ENCODE data around the gene ACSS2. TPM values are rescaled to one million over a fixed set of nuclear protein-coding genes. Genes with fewer than 3 reads are reported as not detected.

The ACSS2 gene
- total RNA-seq, 1 experiment from 2014 or later: 25.4 TPM

DNA sequence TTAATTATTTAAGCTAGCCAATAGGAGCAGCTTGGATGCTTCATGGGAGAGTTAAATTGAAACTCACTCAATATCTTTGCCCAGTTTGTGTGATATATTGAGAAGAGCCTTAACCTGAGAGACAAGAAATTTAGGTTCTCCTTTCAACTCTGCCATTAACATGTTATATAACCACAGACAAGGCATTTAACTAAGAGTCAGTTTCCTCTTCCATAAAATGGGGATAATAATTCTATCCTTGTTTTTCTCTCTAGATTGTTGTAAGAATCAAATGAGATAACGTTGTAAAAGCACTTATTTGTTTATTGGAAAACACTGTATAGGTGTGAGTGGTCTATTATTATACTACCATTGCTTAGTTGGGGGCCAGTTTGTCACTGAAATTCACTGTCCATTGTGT lies 7.8 kb downstream of the ACSS2 start:
- Histone ChIP-seq H3K36me3 (ENCODE audit: control insufficient read depth, insufficient read depth, low read length) (no peaks in the 10 kb centered on the region), H3K4me1 (ENCODE audit: control insufficient read depth, insufficient read depth, low read length) (no peaks in the 10 kb centered on the region), H3K4me3 (ENCODE audit: low read depth in 2 of 2, low read length in 2 of 2) (no peak overlapping the region), H3K27me3 (ENCODE audit: control insufficient read depth, insufficient read depth, low read length) (no peaks in the 10 kb centered on the region), H3K9me3 (ENCODE audit: control insufficient read depth, insufficient read depth, low read depth, low read length) (no peaks in the 10 kb centered on the region), H3K27ac (ENCODE audit: low read length) (no peak overlapping the region)
- in situ Hi-C loops (cut with HindIII; ENCODE audit: low pct_unique_long_range_greater_than_20kb, low sequenced_read_pairs) (no loop called here), intact Hi-C loops (cut with micrococcal nuclease; ENCODE audit: unreplicated experiment) (no loop called here)
- ATAC-seq: no peak
- DNase-seq (ENCODE audit: low read depth, low spot score): no peak
- no TSS peak for BruUV-seq (replicated peaks)
- CTCF ChIA-PET: no interaction called here
- TF ChIP-seq, protein P1, sequence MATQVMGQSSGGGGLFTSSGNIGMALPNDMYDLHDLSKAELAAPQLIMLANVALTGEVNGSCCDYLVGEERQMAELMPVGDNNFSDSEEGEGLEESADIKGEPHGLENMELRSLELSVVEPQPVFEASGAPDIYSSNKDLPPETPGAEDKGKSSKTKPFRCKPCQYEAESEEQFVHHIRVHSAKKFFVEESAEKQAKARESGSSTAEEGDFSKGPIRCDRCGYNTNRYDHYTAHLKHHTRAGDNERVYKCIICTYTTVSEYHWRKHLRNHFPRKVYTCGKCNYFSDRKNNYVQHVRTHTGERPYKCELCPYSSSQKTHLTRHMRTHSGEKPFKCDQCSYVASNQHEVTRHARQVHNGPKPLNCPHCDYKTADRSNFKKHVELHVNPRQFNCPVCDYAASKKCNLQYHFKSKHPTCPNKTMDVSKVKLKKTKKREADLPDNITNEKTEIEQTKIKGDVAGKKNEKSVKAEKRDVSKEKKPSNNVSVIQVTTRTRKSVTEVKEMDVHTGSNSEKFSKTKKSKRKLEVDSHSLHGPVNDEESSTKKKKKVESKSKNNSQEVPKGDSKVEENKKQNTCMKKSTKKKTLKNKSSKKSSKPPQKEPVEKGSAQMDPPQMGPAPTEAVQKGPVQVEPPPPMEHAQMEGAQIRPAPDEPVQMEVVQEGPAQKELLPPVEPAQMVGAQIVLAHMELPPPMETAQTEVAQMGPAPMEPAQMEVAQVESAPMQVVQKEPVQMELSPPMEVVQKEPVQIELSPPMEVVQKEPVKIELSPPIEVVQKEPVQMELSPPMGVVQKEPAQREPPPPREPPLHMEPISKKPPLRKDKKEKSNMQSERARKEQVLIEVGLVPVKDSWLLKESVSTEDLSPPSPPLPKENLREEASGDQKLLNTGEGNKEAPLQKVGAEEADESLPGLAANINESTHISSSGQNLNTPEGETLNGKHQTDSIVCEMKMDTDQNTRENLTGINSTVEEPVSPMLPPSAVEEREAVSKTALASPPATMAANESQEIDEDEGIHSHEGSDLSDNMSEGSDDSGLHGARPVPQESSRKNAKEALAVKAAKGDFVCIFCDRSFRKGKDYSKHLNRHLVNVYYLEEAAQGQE (IDR thresholded peaks at IDR 0.05; ENCODE audit: insufficient read depth in 1 of 2, low read depth in 2 of 2, low read length in 1 of 2): no peak
- no peak for TF ChIP-seq TCF7L2 (IDR thresholded peaks at IDR 0.05; ENCODE audit: low read depth, low read length)
- TF ChIP-seq POLR2AphosphoS5 (IDR thresholded peaks at IDR 0.05; ENCODE audit: low read depth, low read length): no peak
- POLR2A ChIA-PET: no interaction called here

DNA sequence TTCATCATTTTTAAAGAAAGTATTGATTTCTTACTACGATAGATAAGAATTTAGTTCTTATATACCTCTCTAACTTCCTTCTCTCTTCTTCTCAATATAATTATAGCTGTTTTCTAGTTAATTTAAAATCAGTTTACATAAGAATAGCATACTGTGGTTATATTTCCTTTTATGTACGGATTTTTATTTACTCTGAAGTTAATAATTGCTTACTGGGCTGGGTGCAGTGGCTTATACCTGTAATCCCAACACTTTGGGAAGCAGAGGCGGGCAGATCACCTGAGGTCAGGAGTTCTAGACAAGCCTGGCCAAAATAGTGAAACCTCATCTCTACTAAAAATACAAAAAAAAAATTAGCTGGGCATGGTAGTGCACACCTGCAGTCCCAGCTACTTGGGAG lies 9.7 kb downstream of the ACSS2 start:
- CTCF ChIA-PET: no interaction called here

More for the DNA sequence above, 9.7 kb downstream of the ACSS2 start:
- ATAC-seq: no peak
- Histone ChIP-seq H3K4me1 (ENCODE audit: control insufficient read depth, insufficient read depth, low read length) (no peaks in the 10 kb centered on the region), H3K27ac (ENCODE audit: low read length) (no peak overlapping the region), H3K36me3 (ENCODE audit: control insufficient read depth, insufficient read depth, low read length) (no peaks in the 10 kb centered on the region), H3K4me3 (ENCODE audit: low read depth in 2 of 2, low read length in 2 of 2) (no peak overlapping the region), H3K9me3 (ENCODE audit: control insufficient read depth, insufficient read depth, low read depth, low read length) (no peaks in the 10 kb centered on the region), H3K27me3 (ENCODE audit: control insufficient read depth, insufficient read depth, low read length) (no peaks in the 10 kb centered on the region)
- BruUV-seq (replicated peaks): no TSS peak
- in situ Hi-C loops (cut with HindIII; ENCODE audit: low pct_unique_long_range_greater_than_20kb, low sequenced_read_pairs): no loop called here
- no peak for DNase-seq (ENCODE audit: low read depth, low spot score)
- intact Hi-C loops (cut with micrococcal nuclease; ENCODE audit: unreplicated experiment): no loop called here
- TF ChIP-seq SIN3A (IDR thresholded peaks at IDR 0.05; ENCODE audit: borderline replicate concordance, insufficient read depth, low read depth, low read length) (no peak), POLR2AphosphoS5 (IDR thresholded peaks at IDR 0.05; ENCODE audit: low read depth, low read length) (no peak), CTCF (IDR thresholded peaks at IDR 0.05) (no peak), TCF7L2 (IDR thresholded peaks at IDR 0.05; ENCODE audit: low read depth, low read length) (no peak)
- TF ChIP-seq, protein P1 (IDR thresholded peaks at IDR 0.05; ENCODE audit: insufficient read depth in 1 of 2, low read depth in 2 of 2, low read length in 1 of 2): no peak
- POLR2A ChIA-PET: no interaction called here
